Breast epithelium (tissue), 4 donors: ENCODE results near the gene KCNH4. TPM values are rescaled to one million over a fixed set of nuclear protein-coding genes. Genes with fewer than 3 reads are reported as not detected.
"Not testable (repeated sequence)": the region's sequence is repeated elsewhere in the genome, so short reads cannot be mapped to it uniquely, and the experiment has no call there.

Experiments
- DNase-seq, 2 donors: peaks; one replicate each; pipeline ENCODE4 v3.0.0-alpha.2; 2019; ENCODE audit warnings: low spot score in 2 of 2
- H3K27ac ChIP-seq, 2 donors: fragments of 200-600 bp; sonication (generic) in 1 of 2; one replicate each; pipeline ENCODE4 v1.5.1; 2016 to 2019; ENCODE audit warnings: mild to moderate bottlenecking in 1 of 2
- H3K27me3 ChIP-seq, 2 donors: fragments of 200-600 bp; sonication (generic) in 1 of 2; one replicate each; pipeline versions ENCODE4 v1.5.1 to v1.6.0; 2017 to 2019; ENCODE audit warnings: control low read depth in 1 of 2, mild to moderate bottlenecking in 1 of 2
- H3K36me3 ChIP-seq: fragments of 200-600 bp; one replicate; pipeline ENCODE4 v1.5.1; 2019
- H3K4me1 ChIP-seq, 2 donors: fragments of 200-600 bp; sonication (generic); one replicate each; pipeline ENCODE4 v1.5.1; 2016 to 2019; ENCODE audit warnings: control low read depth in 1 of 2
- H3K4me3 ChIP-seq, 3 donors: fragments of 200-600 bp; sonication (generic); 1 replicate in 2 of 3; 2 replicates in 1 of 3; pipeline ENCODE4 v1.5.1; 2016 to 2019; ENCODE audit warnings: mild to moderate bottlenecking in 3 of 3, moderate library complexity in 2 of 3
- H3K9me3 ChIP-seq, 2 donors: fragments of 200-600 bp; sonication (generic) in 1 of 2; one replicate each; pipeline ENCODE4 v1.5.1; 2016 to 2019; ENCODE audit warnings: control low read depth in 1 of 2
- CTCF ChIP-seq, 3 donors: fragments of 450-650 bp; IDR thresholded peaks; one replicate each; pipeline ENCODE4 v1.5.1; 2016 to 2017; ENCODE audit warnings: antibody characterized with exemption in 3 of 3, mild to moderate bottlenecking in 3 of 3, moderate library complexity in 3 of 3
- POLR2A ChIP-seq: fragments of 450-650 bp; IDR thresholded peaks from one replicate; pipeline ENCODE4 v1.6.1; 2016; ENCODE audit warnings: antibody characterized with exemption, mild to moderate bottlenecking, moderate library complexity
- POLR2AphosphoS5 ChIP-seq, 3 donors: sonication (generic); formaldehyde crosslinking; IDR thresholded peaks; one replicate each; pipeline ENCODE4 v1.6.1; 2017; ENCODE audit warnings: antibody characterized with exemption in 3 of 3
- intact Hi-C: fragments of 100-400 bp; cut with DNase I; formaldehyde crosslinking; loops from one replicate; pipeline ENCODE4 v1.15.1; 2023; ENCODE audit warnings: low total_unique reads
- total RNA-seq, 3 donors: library from RNA; depleted of rRNA; stranded (reverse); fragments of >200 nt; gene quantifications; one replicate each; pipeline ENCODE4 v1.1.0, GENCODE V29; 2016

Gene KCNH4
- total RNA-seq, 3 donors from 2014 or later, result under 0.01 TPM; not detected in 2

GRCh38 chr17:42210046-42210445 is 29.1 kb upstream of the KCNH4 start:
- H3K27me3 ChIP-seq, result no peaks in the 10 kb centered on the region
- no peak for DNase-seq
- H3K9me3 ChIP-seq, result no peaks in the 10 kb centered on the region
- TF ChIP-seq CTCF (IDR thresholded peaks at IDR 0.05) (no peak), POLR2AphosphoS5 (IDR thresholded peaks at IDR 0.05) (no peak), POLR2A (no peak)
- intact Hi-C loops, result no loop called here
- no peaks in the 10 kb centered on the region for H3K4me1 ChIP-seq
- no peaks in the 10 kb centered on the region for H3K36me3 ChIP-seq
- no peak overlapping the region for H3K27ac ChIP-seq
- H3K4me3 ChIP-seq, result no peak overlapping the region

GRCh38 chr17:42206153-42206612 is 25.2 kb upstream of the KCNH4 start:
- H3K4me1 ChIP-seq, H3K27ac ChIP-seq, intact Hi-C loops, H3K36me3 ChIP-seq, H3K4me3 ChIP-seq, DNase-seq, H3K27me3 ChIP-seq, H3K9me3 ChIP-seq: not testable (repeated sequence)

GRCh38 chr17:42203354-42203753 is 22.4 kb upstream of the KCNH4 start:
- no peak for DNase-seq
- Histone ChIP-seq H3K4me1 (no peaks in the 10 kb centered on the region), H3K27me3 (no peaks in the 10 kb centered on the region), H3K36me3 (no peaks in the 10 kb centered on the region), H3K9me3 (no peaks in the 10 kb centered on the region), H3K27ac (no peak overlapping the region), H3K4me3 (no peak overlapping the region)
- intact Hi-C loops, result no loop called here
- TF ChIP-seq POLR2A (no peak), CTCF (IDR thresholded peaks at IDR 0.05) (no peak), POLR2AphosphoS5 (IDR thresholded peaks at IDR 0.05) (no peak)

GRCh38 chr17:42202696-42203095 is 21.8 kb upstream of the KCNH4 start:
- Histone ChIP-seq H3K4me3 (no peak overlapping the region), H3K27ac (no peak overlapping the region), H3K36me3 (no peaks in the 10 kb centered on the region), H3K9me3 (no peaks in the 10 kb centered on the region), H3K4me1 (no peaks in the 10 kb centered on the region), H3K27me3 (no peaks in the 10 kb centered on the region)
- intact Hi-C loops, result no loop called here
- no peak for TF ChIP-seq CTCF (IDR thresholded peaks at IDR 0.05)
- TF ChIP-seq POLR2A, result no peak
- TF ChIP-seq POLR2AphosphoS5 (IDR thresholded peaks at IDR 0.05), result no peak
- DNase-seq, result no peak

GRCh38 chr17:42202159-42202558 is 21.2 kb upstream of the KCNH4 start:
- Histone ChIP-seq H3K4me3 (no peak overlapping the region), H3K9me3 (no peaks in the 10 kb centered on the region), H3K27ac (no peak overlapping the region), H3K4me1 (no peaks in the 10 kb centered on the region), H3K27me3 (no peaks in the 10 kb centered on the region), H3K36me3 (no peaks in the 10 kb centered on the region)
- DNase-seq, result no peak
- intact Hi-C loops, result no loop called here
- TF ChIP-seq POLR2AphosphoS5 (IDR thresholded peaks at IDR 0.05) (no peak), POLR2A (no peak), CTCF (IDR thresholded peaks at IDR 0.05) (no peak)

- Histone ChIP-seq H3K4me3 (no peak overlapping the region), H3K4me1 (no peaks in the 10 kb centered on the region), H3K27me3 (no peaks in the 10 kb centered on the region), H3K36me3 (no peaks in the 10 kb centered on the region), H3K9me3 (no peaks in the 10 kb centered on the region), H3K27ac (no peak overlapping the region)
- no peak for DNase-seq
- intact Hi-C loops, result no loop called here
- TF ChIP-seq POLR2A (no peak), CTCF (IDR thresholded peaks at IDR 0.05) (no peak), POLR2AphosphoS5 (IDR thresholded peaks at IDR 0.05) (no peak)
Observed at GRCh38 chr17:42201458-42201772, 20.5 kb upstream of the KCNH4 start.
